B cell (primary cell): ENCODE data around the gene WDR4.

Experiments
- CTCF ChIP-seq: fragments of 200-600 bp; IDR thresholded peaks from one replicate; pipeline ENCODE4 v1.8.0; 2022; ENCODE audit warnings: antibody characterized with exemption, mild to moderate bottlenecking
- EZH2 ChIP-seq: IDR thresholded peaks from 2 replicates; pipeline ENCODE4 v1.6.1; 2012; ENCODE audit warnings: borderline replicate concordance, low read depth, mild to moderate bottlenecking, moderate library complexity, low read length; ENCODE audit not compliant: insufficient read depth, poor library complexity, severe bottlenecking

GRCh38 chr21:42830456-42831455 lies 48.6 kb downstream of the WDR4 start:
- peak; percentile 11 for TF ChIP-seq CTCF
- no peak for TF ChIP-seq EZH2
